Mesodermal cell (in vitro differentiated cells): ENCODE measurements around the gene PKP3.

Source experiments
- H3K27ac ChIP-seq: 2 replicates; pipeline ENCODE4 v1.7.0; 2013; ENCODE audit warnings: mild to moderate bottlenecking, low read depth, low read length, moderate library complexity; ENCODE audit not compliant: severe bottlenecking
- H3K36me3 ChIP-seq: 2 replicates; pipeline ENCODE4 v1.7.1; 2013; ENCODE audit warnings: mild to moderate bottlenecking, low read length, moderate library complexity; ENCODE audit not compliant: control insufficient read depth, insufficient read depth
- H3K4me1 ChIP-seq: one replicate; pipeline ENCODE4 v1.7.1; 2013; ENCODE audit warnings: mild to moderate bottlenecking, low read length; ENCODE audit not compliant: insufficient read depth, control insufficient read depth, poor library complexity, severe bottlenecking
- H3K4me3 ChIP-seq: 2 replicates; pipeline ENCODE4 v1.7.0; 2013; ENCODE audit warnings: low read length, control low read depth, mild to moderate bottlenecking; ENCODE audit not compliant: insufficient read depth, poor library complexity, severe bottlenecking; ENCODE audit errors: extremely low read depth
- H3K9me3 ChIP-seq: 2 replicates; pipeline ENCODE4 v1.7.1; 2013; ENCODE audit warnings: mild to moderate bottlenecking, low read length, moderate library complexity; ENCODE audit not compliant: control insufficient read depth
- WGBS, 2 experiments: methylation state at CpG; one replicate each; pipeline ENCODE4 v1.1.5; 2013; ENCODE audit warnings: missing lambda C conversion rate in 2 of 2; ENCODE audit not compliant: insufficient coverage in 2 of 2; 5-methylcytosine and 5-hydroxymethylcytosine counted together

Gene PKP3

GRCh38 chr11:363948-364761 is 29.9 kb upstream of the PKP3 start:
- H3K36me3 ChIP-seq: no peaks in the 10 kb centered on the region
- H3K4me3 ChIP-seq: no peak overlapping the region
- peaks cover 17% of the 10 kb centered on the region for H3K9me3 ChIP-seq
- no peak overlapping the region for H3K27ac ChIP-seq
- H3K4me1 ChIP-seq: no peaks in the 10 kb centered on the region
- 75 to 85% methylated on average over 14 to 18 of the region's 24 CpGs for WGBS, 2 experiments

GRCh38 chr11:364991-365725 is 28.9 kb upstream of the PKP3 start:
- WGBS, 2 experiments: 92% methylated on average over 20 to 21 of the region's 22 CpGs
- no peak overlapping the region for H3K27ac ChIP-seq
- H3K9me3 ChIP-seq: peaks cover 15% of the 10 kb centered on the region
- no peaks in the 10 kb centered on the region for H3K36me3 ChIP-seq
- H3K4me1 ChIP-seq: no peaks in the 10 kb centered on the region
- no peak overlapping the region for H3K4me3 ChIP-seq

GRCh38 chr11:365831-366230 is 28.2 kb upstream of the PKP3 start:
- Histone ChIP-seq H3K4me1 (no peaks in the 10 kb centered on the region), H3K4me3 (no peak overlapping the region), H3K36me3 (no peaks in the 10 kb centered on the region), H3K9me3 (peaks cover 9% of the 10 kb centered on the region), H3K27ac (no peak overlapping the region)
- WGBS, 2 experiments: 80 to 85% methylated on average over 12 to 13 of the region's 16 CpGs

GRCh38 chr11:367956-368413 is 26.0 kb upstream of the PKP3 start:
- 49 to 63% methylated on average over 6 to 7 of the region's 7 CpGs for WGBS, 2 experiments
- no peak overlapping the region for H3K4me3 ChIP-seq
- no peaks in the 10 kb centered on the region for H3K4me1 ChIP-seq
- peaks cover 3% of the 10 kb centered on the region for H3K36me3 ChIP-seq
- no peaks in the 10 kb centered on the region for H3K9me3 ChIP-seq
- H3K27ac ChIP-seq: no peak overlapping the region

- peaks cover 3% of the 10 kb centered on the region for H3K9me3 ChIP-seq
- 15 to 17% methylated on average over 20 to 22 of the region's 61 CpGs for WGBS, 2 experiments
- peak overlapping the region; percentile 18 for H3K4me3 ChIP-seq
- peaks cover 10% of the 10 kb centered on the region for H3K36me3 ChIP-seq
- H3K27ac ChIP-seq: no peak overlapping the region
- H3K4me1 ChIP-seq: no peaks in the 10 kb centered on the region
Measured at GRCh38 chr11:368414-369335, 25.3 kb upstream of the PKP3 start.

- H3K4me1 ChIP-seq: no peaks in the 10 kb centered on the region
- peak within 1 kb of the TSS; percentile 23 for H3K27ac ChIP-seq
- peaks cover 10% of the 10 kb centered on the region for H3K9me3 ChIP-seq
- H3K4me3 ChIP-seq: peak within 1 kb of the TSS; percentile 46
- WGBS, 2 experiments: 1% methylated on average over 32 to 48 of the region's 118 CpGs
- peaks cover 15% of the 10 kb centered on the region for H3K36me3 ChIP-seq
Measured at GRCh38 chr11:369336-370018, 24.5 kb upstream of the PKP3 start, which contains the start of gene B4GALNT4. TSS of gene B4GALNT4 (plus strand) at chr11:369499. CDS start at chr11:369804, 305 bp downstream.

- WGBS, 2 experiments: 15 to 16% methylated on average over 28 to 34 of the region's 42 CpGs
- Histone ChIP-seq H3K27ac (peak overlapping the region; percentile 23), H3K4me3 (peak overlapping the region; percentile 46), H3K9me3 (peaks cover 10% of the 10 kb centered on the region), H3K4me1 (no peaks in the 10 kb centered on the region), H3K36me3 (peaks cover 17% of the 10 kb centered on the region)
Measured at GRCh38 chr11:370070-370941, 23.7 kb upstream of the PKP3 start.

- H3K4me3 ChIP-seq: no peak overlapping the region
- no peak overlapping the region for H3K27ac ChIP-seq
- peaks cover 23% of the 10 kb centered on the region for H3K36me3 ChIP-seq
- WGBS, 2 experiments: 90 to 91% methylated on average over 5 of the region's 5 CpGs
- peaks cover 10% of the 10 kb centered on the region for H3K9me3 ChIP-seq
- H3K4me1 ChIP-seq: no peaks in the 10 kb centered on the region
Measured at GRCh38 chr11:371051-371450, 23.0 kb upstream of the PKP3 start.

GRCh38 chr11:371716-372590 is 22.1 kb upstream of the PKP3 start:
- Histone ChIP-seq H3K9me3 (peaks cover 10% of the 10 kb centered on the region), H3K4me1 (no peaks in the 10 kb centered on the region), H3K36me3 (peaks cover 23% of the 10 kb centered on the region), H3K4me3 (no peak overlapping the region), H3K27ac (no peak overlapping the region)
- WGBS, 2 experiments: 92 to 96% methylated on average over 15 to 19 of the region's 19 CpGs
